IPS-11a (cell line): Measurements from ENCODE around the gene PDP2.
"Not testable (repeated sequence)": the region's sequence is repeated elsewhere in the genome, so short reads cannot be mapped to it uniquely, and the experiment has no call there.

Experiments used
- H3K4me3 ChIP-seq: one replicate; pipeline ENCODE4 v1.5.1; 2013; ENCODE audit warnings: low read depth, low read length, control low read depth

Gene PDP2

GRCh38 chr16:66885491-66885890, 5.2 kb downstream of the PDP2 start:
- H3K4me3 ChIP-seq, result no peak overlapping the region

- H3K4me3 ChIP-seq, result no peak overlapping the region
Observed at GRCh38 chr16:66886321-66886720, 6.0 kb downstream of the PDP2 start.

- H3K4me3 ChIP-seq, result no peak overlapping the region
Observed at GRCh38 chr16:66886914-66887313, 6.6 kb downstream of the PDP2 start.

- no peak overlapping the region for H3K4me3 ChIP-seq
Observed at GRCh38 chr16:66888647-66889615, 8.6 kb downstream of the PDP2 start.

GRCh38 chr16:66889622-66890021, 9.3 kb downstream of the PDP2 start:
- H3K4me3 ChIP-seq, result no peak overlapping the region

- H3K4me3 ChIP-seq, result no peak overlapping the region
Observed at GRCh38 chr16:66890799-66891198, 10.5 kb downstream of the PDP2 start.

GRCh38 chr16:66891360-66891759, 11.0 kb downstream of the PDP2 start:
- H3K4me3 ChIP-seq, result no peak overlapping the region

GRCh38 chr16:66891797-66892196, 11.5 kb downstream of the PDP2 start:
- H3K4me3 ChIP-seq, result no peak overlapping the region

GRCh38 chr16:66894055-66894454, 13.7 kb downstream of the PDP2 start:
- no peak overlapping the region for H3K4me3 ChIP-seq

GRCh38 chr16:66894948-66895688, 14.8 kb downstream of the PDP2 start:
- no peak overlapping the region for H3K4me3 ChIP-seq

- H3K4me3 ChIP-seq, result no peak overlapping the region
Observed at GRCh38 chr16:66895689-66895979, 15.3 kb downstream of the PDP2 start.

GRCh38 chr16:66895999-66896398, 15.7 kb downstream of the PDP2 start:
- H3K4me3 ChIP-seq, result no peak overlapping the region

GRCh38 chr16:66896682-66897081, 16.4 kb downstream of the PDP2 start:
- H3K4me3 ChIP-seq, result not testable (repeated sequence)

- H3K4me3 ChIP-seq, result no peak overlapping the region
Observed at GRCh38 chr16:66898207-66898606, 17.9 kb downstream of the PDP2 start.

- H3K4me3 ChIP-seq, result no peak overlapping the region
Observed at GRCh38 chr16:66898933-66899309, 18.6 kb downstream of the PDP2 start.

GRCh38 chr16:66899310-66899944, 19.1 kb downstream of the PDP2 start:
- no peak overlapping the region for H3K4me3 ChIP-seq

GRCh38 chr16:66899945-66900710, 19.8 kb downstream of the PDP2 start:
- no peak overlapping the region for H3K4me3 ChIP-seq

GRCh38 chr16:66900721-66901441, 20.6 kb downstream of the PDP2 start:
- no peak overlapping the region for H3K4me3 ChIP-seq

- no peak overlapping the region for H3K4me3 ChIP-seq
Observed at GRCh38 chr16:66901626-66902025, 21.3 kb downstream of the PDP2 start.
